MM.1S (cell line): ENCODE measurements around the gene TSC22D4.

Source experiments
- EZH2 ChIP-seq: fragments of 300-600 bp; sonication (generic); optimal IDR thresholded peaks from 2 replicates; pipeline ENCODE3; 2017; ENCODE audit warnings: low read depth, mild to moderate bottlenecking, antibody characterized with exemption, low read length, mixed read lengths
- TF ChIP-seq, protein P1 (sequence below): fragments of 300-600 bp; sonication (generic); IDR thresholded peaks from 2 replicates; pipeline ENCODE4 v1.5.1; 2016; ENCODE audit warnings: antibody characterized with exemption, low read length, mixed read lengths

DNA sequence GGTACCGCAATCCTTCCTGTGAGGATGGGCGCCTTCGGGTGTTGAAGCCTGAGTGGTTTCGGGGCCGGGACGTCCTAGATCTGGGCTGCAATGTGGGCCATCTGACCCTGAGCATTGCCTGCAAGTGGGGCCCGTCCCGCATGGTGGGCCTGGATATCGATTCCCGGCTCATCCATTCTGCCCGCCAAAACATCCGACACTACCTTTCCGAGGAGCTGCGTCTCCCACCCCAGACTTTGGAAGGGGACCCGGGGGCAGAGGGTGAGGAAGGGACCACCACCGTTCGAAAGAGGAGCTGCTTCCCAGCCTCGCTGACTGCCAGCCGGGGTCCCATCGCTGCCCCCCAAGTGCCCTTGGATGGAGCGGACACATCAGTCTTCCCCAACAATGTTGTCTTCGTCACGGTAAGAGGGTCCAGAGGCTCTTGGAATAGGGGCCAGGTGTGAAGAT is 47.7 kb downstream of the TSC22D4 start:
- no peak for TF ChIP-seq EZH2
- TF ChIP-seq, protein P1, sequence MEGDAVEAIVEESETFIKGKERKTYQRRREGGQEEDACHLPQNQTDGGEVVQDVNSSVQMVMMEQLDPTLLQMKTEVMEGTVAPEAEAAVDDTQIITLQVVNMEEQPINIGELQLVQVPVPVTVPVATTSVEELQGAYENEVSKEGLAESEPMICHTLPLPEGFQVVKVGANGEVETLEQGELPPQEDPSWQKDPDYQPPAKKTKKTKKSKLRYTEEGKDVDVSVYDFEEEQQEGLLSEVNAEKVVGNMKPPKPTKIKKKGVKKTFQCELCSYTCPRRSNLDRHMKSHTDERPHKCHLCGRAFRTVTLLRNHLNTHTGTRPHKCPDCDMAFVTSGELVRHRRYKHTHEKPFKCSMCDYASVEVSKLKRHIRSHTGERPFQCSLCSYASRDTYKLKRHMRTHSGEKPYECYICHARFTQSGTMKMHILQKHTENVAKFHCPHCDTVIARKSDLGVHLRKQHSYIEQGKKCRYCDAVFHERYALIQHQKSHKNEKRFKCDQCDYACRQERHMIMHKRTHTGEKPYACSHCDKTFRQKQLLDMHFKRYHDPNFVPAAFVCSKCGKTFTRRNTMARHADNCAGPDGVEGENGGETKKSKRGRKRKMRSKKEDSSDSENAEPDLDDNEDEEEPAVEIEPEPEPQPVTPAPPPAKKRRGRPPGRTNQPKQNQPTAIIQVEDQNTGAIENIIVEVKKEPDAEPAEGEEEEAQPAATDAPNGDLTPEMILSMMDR: no peak
